ENCODE results near the gene DCAF7.

DNA sequence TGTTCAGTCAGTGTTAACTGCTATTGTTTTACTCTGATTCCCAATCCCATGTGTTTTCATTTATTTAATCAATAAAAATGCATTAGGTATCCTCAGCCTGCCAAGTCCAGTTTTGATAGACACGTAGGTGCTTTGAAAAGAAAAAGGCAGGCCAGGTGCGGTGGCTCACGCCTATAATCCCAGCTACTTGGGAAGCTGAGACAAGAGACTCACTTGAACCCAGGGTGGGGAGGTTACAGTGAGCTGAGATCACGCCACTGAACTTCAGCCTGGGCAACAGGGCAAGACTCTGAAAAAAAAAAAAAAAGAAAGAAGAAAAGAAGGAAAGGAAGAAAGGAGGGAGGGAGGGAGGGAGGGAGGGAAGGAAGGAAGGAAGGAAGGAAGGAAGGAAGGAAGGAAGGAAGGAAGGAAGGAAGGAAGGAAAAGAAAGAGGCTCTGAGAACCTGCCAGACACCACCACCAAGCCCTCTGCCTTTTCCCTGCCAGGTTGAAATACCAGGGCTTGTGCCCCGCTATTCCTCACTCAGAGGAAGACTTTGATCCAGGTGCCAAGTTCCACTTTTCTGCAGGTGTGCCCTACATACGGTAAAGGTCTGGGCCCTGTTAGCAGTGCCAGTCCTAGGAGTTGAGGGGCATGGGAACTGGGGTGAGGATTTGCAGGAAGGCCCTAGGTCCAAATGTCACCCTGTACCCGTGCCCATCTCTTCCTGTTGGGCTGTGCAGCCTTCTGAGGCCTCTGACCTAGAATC lies 37.2 kb upstream of the DCAF7 start:
- TF ChIP-seq, protein P1, sequence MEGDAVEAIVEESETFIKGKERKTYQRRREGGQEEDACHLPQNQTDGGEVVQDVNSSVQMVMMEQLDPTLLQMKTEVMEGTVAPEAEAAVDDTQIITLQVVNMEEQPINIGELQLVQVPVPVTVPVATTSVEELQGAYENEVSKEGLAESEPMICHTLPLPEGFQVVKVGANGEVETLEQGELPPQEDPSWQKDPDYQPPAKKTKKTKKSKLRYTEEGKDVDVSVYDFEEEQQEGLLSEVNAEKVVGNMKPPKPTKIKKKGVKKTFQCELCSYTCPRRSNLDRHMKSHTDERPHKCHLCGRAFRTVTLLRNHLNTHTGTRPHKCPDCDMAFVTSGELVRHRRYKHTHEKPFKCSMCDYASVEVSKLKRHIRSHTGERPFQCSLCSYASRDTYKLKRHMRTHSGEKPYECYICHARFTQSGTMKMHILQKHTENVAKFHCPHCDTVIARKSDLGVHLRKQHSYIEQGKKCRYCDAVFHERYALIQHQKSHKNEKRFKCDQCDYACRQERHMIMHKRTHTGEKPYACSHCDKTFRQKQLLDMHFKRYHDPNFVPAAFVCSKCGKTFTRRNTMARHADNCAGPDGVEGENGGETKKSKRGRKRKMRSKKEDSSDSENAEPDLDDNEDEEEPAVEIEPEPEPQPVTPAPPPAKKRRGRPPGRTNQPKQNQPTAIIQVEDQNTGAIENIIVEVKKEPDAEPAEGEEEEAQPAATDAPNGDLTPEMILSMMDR (IDR thresholded peaks at IDR 0.05) = no peak
- no peak for TF ChIP-seq POLR2A (IDR thresholded peaks at IDR 0.05)

Data from Peyer's patch (tissue), 4 donors.